ENCODE data around the gene RTN4RL2. TPM values are rescaled to one million over a fixed set of nuclear protein-coding genes. Genes with fewer than 3 reads are reported as not detected.

The RTN4RL2 gene
- polyA plus RNA-seq, 3 donors: 0.40 to 0.53 (median 0.44) TPM

- Histone ChIP-seq H4K20me1 (ENCODE audit: insufficient read depth, low read length) (no peaks in the 10 kb centered on the region), H3K79me2 (ENCODE audit: insufficient read depth, low read length) (peaks cover 19% of the 10 kb centered on the region), H3K4me2 (replicated peaks; ENCODE audit: extremely low read depth, low read length, poor library complexity, severe bottlenecking) (peak within 1 kb of the TSS; percentile 88), H3K9ac (ENCODE audit: insufficient read depth, low read length, poor library complexity, severe bottlenecking) (peak within 1 kb of the TSS; percentile 63), H3K36me3 (replicated peaks in 1 of 2; ENCODE audit: control insufficient read depth in 1 of 2, insufficient read depth in 2 of 2, low read length in 2 of 2) (no peaks in the 10 kb centered on the region), H3K27ac (ENCODE audit: low read depth in 1 of 2, low read length in 2 of 2) (peak within 1 kb of the TSS in 1 of 2 donors; percentile 20), H3K9me3 (replicated peaks in 1 of 2; ENCODE audit: control insufficient read depth in 1 of 2, insufficient read depth in 1 of 2, low read length in 2 of 2) (no peaks in the 10 kb centered on the region), H3K27me3 (ENCODE audit: control insufficient read depth in 2 of 2, insufficient read depth in 2 of 2, low read length in 2 of 2) (no peaks in the 10 kb centered on the region), H3K4me1 (ENCODE audit: control insufficient read depth in 1 of 2, insufficient read depth in 2 of 2, low read length in 2 of 2) (peaks cover 16 to 22% of the 10 kb centered on the region in 2 donors), H3K4me3 (replicated peaks in 1 of 3; ENCODE audit: low read depth in 2 of 3, low read length in 3 of 3) (peak within 1 kb of the TSS; percentile 63 to 83 (median 80)), H2AFZ (ENCODE audit: insufficient read depth, low read depth, low read length, poor library complexity, severe bottlenecking) (peak within 1 kb of the TSS; percentile 96)
- H3K4me3 Mint-ChIP-seq: peak within 1 kb of the TSS; percentile 99
- TF ChIP-seq, protein P1, sequence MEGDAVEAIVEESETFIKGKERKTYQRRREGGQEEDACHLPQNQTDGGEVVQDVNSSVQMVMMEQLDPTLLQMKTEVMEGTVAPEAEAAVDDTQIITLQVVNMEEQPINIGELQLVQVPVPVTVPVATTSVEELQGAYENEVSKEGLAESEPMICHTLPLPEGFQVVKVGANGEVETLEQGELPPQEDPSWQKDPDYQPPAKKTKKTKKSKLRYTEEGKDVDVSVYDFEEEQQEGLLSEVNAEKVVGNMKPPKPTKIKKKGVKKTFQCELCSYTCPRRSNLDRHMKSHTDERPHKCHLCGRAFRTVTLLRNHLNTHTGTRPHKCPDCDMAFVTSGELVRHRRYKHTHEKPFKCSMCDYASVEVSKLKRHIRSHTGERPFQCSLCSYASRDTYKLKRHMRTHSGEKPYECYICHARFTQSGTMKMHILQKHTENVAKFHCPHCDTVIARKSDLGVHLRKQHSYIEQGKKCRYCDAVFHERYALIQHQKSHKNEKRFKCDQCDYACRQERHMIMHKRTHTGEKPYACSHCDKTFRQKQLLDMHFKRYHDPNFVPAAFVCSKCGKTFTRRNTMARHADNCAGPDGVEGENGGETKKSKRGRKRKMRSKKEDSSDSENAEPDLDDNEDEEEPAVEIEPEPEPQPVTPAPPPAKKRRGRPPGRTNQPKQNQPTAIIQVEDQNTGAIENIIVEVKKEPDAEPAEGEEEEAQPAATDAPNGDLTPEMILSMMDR (IDR thresholded peaks at IDR 0.05): no peak
- no peak for DNase-seq
- H3K9me3 Mint-ChIP-seq: peaks cover 0 to 3% (median 0%) of the 10 kb centered on the region in 7 donors
- H3K36me3 Mint-ChIP-seq: peaks cover 0 to 3% of the 10 kb centered on the region in 2 donors
- intact Hi-C loops (cut with micrococcal nuclease): loop anchor here in 1 of 2 donors (5.0 kb wide), 1 partner anchor 38 kb away; no protein-coding TSS in a partner anchor
- H3K27ac Mint-ChIP-seq: peak within 1 kb of the TSS in 5 of 7 donors; percentile 46 to 81 (median 67)
- under 1% methylated on average over 62 of the region's 66 CpGs for WGBS (ENCODE audit: insufficient coverage)
- H3K4me1 Mint-ChIP-seq: peaks cover 26% of the 10 kb centered on the region
- H3K27me3 Mint-ChIP-seq (ENCODE audit: low read depth in 3 of 3): peaks cover 1 to 13% (median 6%) of the 10 kb centered on the region in 3 donors
Observed at GRCh38 chr11:57515332-57516060, 55.2 kb downstream of the RTN4RL2 start, which contains the start of gene SLC43A1. Gene SLC43A1, minus strand, starts transcription at chr11:57515702. Its CDS starts 1,591 bp downstream, at chr11:57514111.

- H3K9ac ChIP-seq (ENCODE audit: insufficient read depth, low read length, poor library complexity, severe bottlenecking): peak overlapping the region; percentile 63
- Mint-ChIP-seq H3K36me3 (peaks cover 0 to 3% of the 10 kb centered on the region in 2 donors), H3K27me3 (ENCODE audit: low read depth in 3 of 3) (peaks cover 1 to 13% (median 6%) of the 10 kb centered on the region in 3 donors), H3K27ac (peak overlapping the region in 2 of 7 donors; percentile 27 to 40), H3K9me3 (peaks cover 0 to 3% (median 0%) of the 10 kb centered on the region in 7 donors), H3K4me1 (peaks cover 26% of the 10 kb centered on the region), H3K4me3 (peak overlapping the region; percentile 99)
- peaks cover 19% of the 10 kb centered on the region for H3K79me2 ChIP-seq (ENCODE audit: insufficient read depth, low read length)
- WGBS (ENCODE audit: insufficient coverage): 0% methylated on average over 1 of the region's 5 CpGs
- no peak for DNase-seq
- no peaks in the 10 kb centered on the region for H3K9me3 ChIP-seq (replicated peaks in 1 of 2; ENCODE audit: control insufficient read depth in 1 of 2, insufficient read depth in 1 of 2, low read length in 2 of 2)
- peaks cover 16 to 22% of the 10 kb centered on the region in 2 donors for H3K4me1 ChIP-seq (ENCODE audit: control insufficient read depth in 1 of 2, insufficient read depth in 2 of 2, low read length in 2 of 2)
- peak overlapping the region; percentile 88 for H3K4me2 ChIP-seq (replicated peaks; ENCODE audit: extremely low read depth, low read length, poor library complexity, severe bottlenecking)
- H3K36me3 ChIP-seq (replicated peaks in 1 of 2; ENCODE audit: control insufficient read depth in 1 of 2, insufficient read depth in 2 of 2, low read length in 2 of 2): no peaks in the 10 kb centered on the region
- H2AFZ ChIP-seq (ENCODE audit: insufficient read depth, low read depth, low read length, poor library complexity, severe bottlenecking): peak overlapping the region; percentile 96
- H3K4me3 ChIP-seq (replicated peaks in 1 of 3; ENCODE audit: low read depth in 2 of 3, low read length in 3 of 3): peak overlapping the region; percentile 63 to 83 (median 80)
- H3K27ac ChIP-seq (ENCODE audit: low read depth in 1 of 2, low read length in 2 of 2): peak overlapping the region in 1 of 2 donors; percentile 20
- intact Hi-C loops (cut with micrococcal nuclease): loop anchor here in 1 of 2 donors (5.0 kb wide), 1 partner anchor 39 kb away; no protein-coding TSS in a partner anchor
- no peaks in the 10 kb centered on the region for H3K27me3 ChIP-seq (ENCODE audit: control insufficient read depth in 2 of 2, insufficient read depth in 2 of 2, low read length in 2 of 2)
- H4K20me1 ChIP-seq (ENCODE audit: insufficient read depth, low read length): no peaks in the 10 kb centered on the region
- TF ChIP-seq, protein P1 (IDR thresholded peaks at IDR 0.05): no peak
Observed at GRCh38 chr11:57516061-57516443, 55.7 kb downstream of the RTN4RL2 start.

Measured in CD14-positive monocyte (primary cell).